Prostate gland (tissue), 2 donors: Measurements from ENCODE around the gene ATP13A1. TPM values are rescaled to one million over a fixed set of nuclear protein-coding genes. Genes with fewer than 3 reads are reported as not detected.

Experiments used
- DNase-seq: peaks from one replicate; pipeline ENCODE4 v3.0.0-alpha.2; 2019; ENCODE audit warnings: low spot score
- H3K27ac ChIP-seq, 2 donors: fragments of 200-600 bp; sonication (generic); 2 replicates each; pipeline ENCODE4 v1.5.1; 2017 to 2019
- H3K27me3 ChIP-seq: fragments of 200-600 bp; sonication (generic); replicated peaks from 2 replicates; pipeline ENCODE4 v1.5.1; 2019; ENCODE audit not compliant: insufficient read depth
- H3K36me3 ChIP-seq, 2 donors: fragments of 200-600 bp; sonication (generic); 1 replicate in 1 of 2; 2 replicates in 1 of 2; pipeline versions ENCODE4 v1.5.1 to v1.8.1; 2017 to 2019
- H3K4me1 ChIP-seq: fragments of 200-600 bp; sonication (generic); replicated peaks from 2 replicates; pipeline ENCODE4 v1.5.1; 2019
- H3K4me3 ChIP-seq, 2 donors: fragments of 200-600 bp; sonication (generic); 2 replicates each; pipeline ENCODE4 v1.5.1; 2017 to 2019
- H3K9me3 ChIP-seq: fragments of 200-600 bp; sonication (generic); 2 replicates; pipeline ENCODE4 v1.5.1; 2017
- CTCF ChIP-seq, 4 experiments: fragments of 200-600 bp in 2 of 4; fragments of 450-650 bp in 2 of 4; sonication (generic) in 2 of 4; IDR thresholded peaks; 1 replicate in 3 of 4; 2 replicates in 1 of 4; pipeline ENCODE4 v1.5.1; 2016 to 2019; ENCODE audit warnings: antibody characterized with exemption in 4 of 4, mild to moderate bottlenecking in 2 of 4, moderate library complexity in 2 of 4
- POLR2A ChIP-seq: fragments of 450-650 bp; IDR thresholded peaks from one replicate; pipeline ENCODE4 v1.6.1; 2016; ENCODE audit warnings: antibody characterized with exemption, mild to moderate bottlenecking
- POLR2AphosphoS5 ChIP-seq: sonication (generic); formaldehyde crosslinking; IDR thresholded peaks from one replicate; pipeline ENCODE4 v1.6.1; 2017; ENCODE audit warnings: antibody characterized with exemption
- WGBS: methylation state at CpG from one replicate; pipeline ENCODE4 v1.1.5; 2018; 5-methylcytosine and 5-hydroxymethylcytosine counted together
- intact Hi-C: fragments of 100-400 bp; cut with DNase I; formaldehyde crosslinking; loops from one replicate; pipeline ENCODE4 v1.14.2; 2022
- total RNA-seq, 2 donors: library from RNA; depleted of rRNA; stranded (reverse); fragments of >200 nt; gene quantifications; one replicate each; pipeline ENCODE4 v1.1.0, GENCODE V29; 2016

Gene ATP13A1
- total RNA-seq, 2 donors from 2014 or later, result 227 to 315 TPM

DNA sequence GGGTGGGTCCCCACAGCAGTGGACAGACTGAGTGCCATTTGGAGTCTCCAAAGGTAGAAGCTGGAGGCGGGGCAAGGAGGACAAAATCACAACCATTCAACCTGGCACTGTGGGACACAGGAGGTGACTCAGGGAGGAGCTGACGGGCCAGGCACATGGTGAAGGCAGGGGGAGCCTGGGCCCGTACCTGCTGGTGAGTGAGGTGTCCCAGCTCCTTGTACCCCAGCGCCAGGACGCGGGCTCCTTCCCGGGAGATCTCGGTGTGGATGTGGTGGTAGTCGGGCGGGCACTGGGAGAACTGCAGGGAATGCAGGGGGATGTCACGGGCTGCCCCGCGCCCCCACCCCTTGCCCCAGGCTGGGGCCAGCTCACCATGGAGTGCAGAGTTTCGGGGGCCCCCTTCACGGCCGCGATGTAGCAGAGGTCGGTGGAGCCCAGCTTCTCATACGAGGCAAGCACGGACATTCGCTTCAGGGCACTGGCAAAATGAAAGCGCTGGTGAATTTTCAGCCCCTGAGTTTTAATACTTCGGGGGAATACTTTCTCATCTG is 9.8 kb downstream of the ATP13A1 start:
- intact Hi-C loops, result no loop called here
- no peaks in the 10 kb centered on the region for H3K4me1 ChIP-seq
- no peak for TF ChIP-seq POLR2A
- TF ChIP-seq CTCF (IDR thresholded peaks at IDR 0.05), result no peak
- TF ChIP-seq POLR2AphosphoS5, result no peak
- no peak overlapping the region for H3K27ac ChIP-seq
- H3K9me3 ChIP-seq, result no peaks in the 10 kb centered on the region
- no peak overlapping the region for H3K4me3 ChIP-seq
- no peaks in the 10 kb centered on the region for H3K27me3 ChIP-seq
- H3K36me3 ChIP-seq, result peaks cover 39 to 55% of the 10 kb centered on the region in 2 donors
- no peak for DNase-seq
- WGBS, result 93% methylated on average over 23 of the region's 23 CpGs

GRCh38 chr19:19652482-19653295 is 10.8 kb downstream of the ATP13A1 start:
- Histone ChIP-seq H3K4me3 (no peak overlapping the region), H3K27me3 (no peaks in the 10 kb centered on the region), H3K36me3 (peaks cover 33 to 51% of the 10 kb centered on the region in 2 donors), H3K27ac (no peak overlapping the region), H3K4me1 (no peaks in the 10 kb centered on the region), H3K9me3 (no peaks in the 10 kb centered on the region)
- intact Hi-C loops, result no loop called here
- no peak for TF ChIP-seq CTCF (IDR thresholded peaks at IDR 0.05)
- no peak for TF ChIP-seq POLR2AphosphoS5
- no peak for TF ChIP-seq POLR2A
- 89% methylated on average over 24 of the region's 24 CpGs for WGBS
- DNase-seq, result no peak

DNA sequence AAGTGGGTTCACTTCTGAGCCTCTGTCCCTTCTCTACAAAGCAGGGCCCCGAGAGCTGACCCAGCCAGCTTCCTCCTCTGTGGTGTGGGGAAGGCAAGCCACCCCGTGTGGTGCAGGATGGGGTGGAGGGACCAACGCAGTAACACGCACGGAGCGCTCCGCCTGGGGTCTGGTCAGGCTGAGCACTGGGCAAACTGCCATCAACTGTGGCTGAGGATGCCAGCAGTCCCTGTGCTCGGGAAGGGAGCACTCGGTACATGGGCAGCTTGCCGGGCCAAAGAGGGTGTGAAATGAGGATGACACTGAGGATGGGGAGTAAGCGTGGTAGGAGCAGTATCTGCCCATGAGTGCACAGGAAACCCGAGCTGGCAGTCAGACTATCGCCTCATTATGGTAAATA is 12.4 kb downstream of the ATP13A1 start:
- TF ChIP-seq POLR2AphosphoS5, result no peak
- TF ChIP-seq POLR2A, result no peak
- TF ChIP-seq CTCF (IDR thresholded peaks at IDR 0.05), result no peak
- H3K27ac ChIP-seq, result no peak overlapping the region
- peaks cover 37 to 50% of the 10 kb centered on the region in 2 donors for H3K36me3 ChIP-seq
- intact Hi-C loops, result no loop called here
- no peaks in the 10 kb centered on the region for H3K9me3 ChIP-seq
- no peak overlapping the region for H3K4me3 ChIP-seq
- DNase-seq, result no peak
- H3K4me1 ChIP-seq, result no peaks in the 10 kb centered on the region
- no peaks in the 10 kb centered on the region for H3K27me3 ChIP-seq
- 48% methylated on average over 13 of the region's 13 CpGs for WGBS

DNA sequence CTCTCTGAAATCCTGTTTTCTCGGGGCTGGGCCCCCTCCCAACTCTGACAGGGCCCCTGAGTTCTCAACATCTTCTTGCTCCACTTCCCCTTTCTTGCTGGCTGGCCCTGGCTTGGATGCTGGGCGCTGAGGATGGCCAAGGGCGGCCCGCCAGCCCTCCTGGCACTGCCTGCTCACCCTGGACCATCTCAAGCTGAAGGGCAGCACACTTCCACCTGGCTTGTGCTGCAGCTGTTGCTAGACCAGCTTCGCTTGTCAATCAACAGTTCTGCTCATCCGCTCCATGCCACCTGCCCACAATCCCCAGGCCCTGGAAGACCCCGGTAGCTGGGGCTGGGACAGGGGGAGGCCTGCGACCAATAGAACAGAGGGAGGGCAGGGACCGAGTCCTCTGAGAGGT is 13.1 kb downstream of the ATP13A1 start:
- Histone ChIP-seq H3K9me3 (no peaks in the 10 kb centered on the region), H3K27me3 (no peaks in the 10 kb centered on the region), H3K27ac (no peak overlapping the region), H3K4me1 (no peaks in the 10 kb centered on the region), H3K36me3 (peaks cover 30 to 51% of the 10 kb centered on the region in 2 donors), H3K4me3 (no peak overlapping the region)
- intact Hi-C loops, result no loop called here
- no peak for TF ChIP-seq POLR2A
- TF ChIP-seq POLR2AphosphoS5, result no peak
- no peak for TF ChIP-seq CTCF (IDR thresholded peaks at IDR 0.05)
- WGBS, result 96% methylated on average over 9 of the region's 9 CpGs
- DNase-seq, result no peak

GRCh38 chr19:19649580-19649995 is 13.9 kb downstream of the ATP13A1 start:
- TF ChIP-seq POLR2A (no peak), CTCF (IDR thresholded peaks at IDR 0.05) (no peak), POLR2AphosphoS5 (no peak)
- peaks cover 24 to 50% of the 10 kb centered on the region in 2 donors for H3K36me3 ChIP-seq

More at GRCh38 chr19:19649580-19649995, 13.9 kb downstream of the ATP13A1 start:
- H3K27me3 ChIP-seq, result no peaks in the 10 kb centered on the region
- WGBS, result 94% methylated on average over 22 of the region's 22 CpGs
- intact Hi-C loops, result no loop called here
- no peak for DNase-seq
- H3K27ac ChIP-seq, result no peak overlapping the region
- no peak overlapping the region for H3K4me3 ChIP-seq
- no peaks in the 10 kb centered on the region for H3K9me3 ChIP-seq
- H3K4me1 ChIP-seq, result no peaks in the 10 kb centered on the region
